Spleen (tissue), 11 donors: ENCODE data around the gene PTPRC. TPM values are rescaled to one million over a fixed set of nuclear protein-coding genes. Genes with fewer than 3 reads are reported as not detected.
A peak's percentile ranks its signal among the peaks of the same experiment; 100 is the strongest.

Experiments used
- DNase-seq: peaks from one replicate; pipeline ENCODE4 v3.0.0-alpha.2; 2020
- H3K27ac ChIP-seq, 8 donors: fragments of 200-600 bp; sonication (generic) in 7 of 8; 1 replicate in 4 of 8; 2 replicates in 4 of 8; pipeline versions ENCODE4 v1.5.0 to v1.8.0; 2016 to 2021; ENCODE audit warnings: inconsistent platforms in 4 of 8, mild to moderate bottlenecking in 4 of 8, moderate library complexity in 1 of 8
- H3K27me3 ChIP-seq, 7 donors: fragments of 200-600 bp; sonication (generic) in 6 of 7; replicated peaks in 1 of 7; 1 replicate in 4 of 7; 2 replicates in 3 of 7; pipeline versions ENCODE4 v1.5.0 to v1.8.0; 2016 to 2021; ENCODE audit warnings: inconsistent platforms in 3 of 7, mild to moderate bottlenecking in 1 of 7
- H3K36me3 ChIP-seq, 6 donors: fragments of 200-600 bp; sonication (generic) in 5 of 6; 1 replicate in 4 of 6; 2 replicates in 2 of 6; pipeline versions ENCODE4 v1.5.0 to v1.8.0; 2016 to 2021; ENCODE audit warnings: inconsistent platforms in 2 of 6
- H3K4me1 ChIP-seq, 6 donors: fragments of 200-600 bp; sonication (generic) in 5 of 6; 1 replicate in 3 of 6; 2 replicates in 3 of 6; pipeline versions ENCODE4 v1.5.0 to v1.8.0; 2016 to 2021; ENCODE audit warnings: inconsistent platforms in 3 of 6
- H3K4me3 ChIP-seq, 8 donors: fragments of 200-600 bp; sonication (generic) in 7 of 8; 1 replicate in 4 of 8; 2 replicates in 4 of 8; pipeline versions ENCODE4 v1.5.0 to v1.8.0; 2016 to 2021; ENCODE audit warnings: inconsistent platforms in 4 of 8, mild to moderate bottlenecking in 4 of 8, moderate library complexity in 2 of 8
- H3K9me3 ChIP-seq, 8 donors: fragments of 200-600 bp; sonication (generic) in 7 of 8; 1 replicate in 4 of 8; 2 replicates in 4 of 8; pipeline versions ENCODE4 v1.5.0 to v1.8.0; 2016 to 2021; ENCODE audit warnings: inconsistent platforms in 4 of 8
- CTCF ChIP-seq, 11 experiments: fragments of 200-600 bp in 7 of 11; fragments of 450-650 bp in 4 of 11; sonication (generic) in 4 of 11; IDR thresholded peaks in 8 of 11; conservative IDR thresholded peaks in 3 of 11; 1 replicate in 7 of 11; 2 replicates in 4 of 11; pipeline versions ENCODE4 v1.4.0 to v1.8.0; 2016 to 2021; ENCODE audit warnings: antibody characterized with exemption in 11 of 11, inconsistent platforms in 4 of 11, mild to moderate bottlenecking in 1 of 11
- POLR2A ChIP-seq, 3 donors: fragments of 450-650 bp; IDR thresholded peaks; one replicate each; pipeline ENCODE4 v1.5.1; 2017; ENCODE audit warnings: antibody characterized with exemption in 3 of 3, mild to moderate bottlenecking in 1 of 3
- POLR2AphosphoS5 ChIP-seq, 3 donors: sonication (generic); formaldehyde crosslinking; IDR thresholded peaks; one replicate each; pipeline ENCODE4 v1.5.1; 2017; ENCODE audit warnings: antibody characterized with exemption in 3 of 3
- WGBS, 5 donors: extraction: QIAGEN DNeasy Blood & Tissue Kit in 3 of 5; methylation state at CpG; one replicate each; pipeline versions ENCODE4 v1.1.5 to v1.1.7; 2013 to 2018; 5-methylcytosine and 5-hydroxymethylcytosine counted together
- intact Hi-C: fragments of 100-400 bp; cut with DNase I; formaldehyde crosslinking; loops from one replicate; pipeline ENCODE4 v1.15.0; 2023; ENCODE audit warnings: low total_unique reads
- polyA plus RNA-seq, 3 donors: library from polyadenylated mRNA; stranded (reverse); fragments of 200-250 nt; gene quantifications; one replicate each; pipeline ENCODE4 v1.2.1, GENCODE V29; 2013
- total RNA-seq, 7 donors: library from RNA; depleted of rRNA in 3 of 7; stranded (reverse); fragments of >200 nt in 3 of 7; fragmentation: NEBNext Ultra II Directional in 4 of 7; extraction: Animal tissue kit (Norgen Biotek cat#: 25700) in 4 of 7; gene quantifications; one replicate each; pipeline versions ENCODE4 v1.1.0 to v1.2.1, GENCODE V29; 2016 to 2021
- donor health status: healthy with polysubstance abuse.
- donor health status: DM: no; HTN: no; CAD: no; lungs with moderate emphysema.
- donor health status: DM: no; HTN: no; CAD: no.
- donor health status: Bipolar disorder and iron deficiency.
- donor health status: healthy.
- donor health status: DM: no; HTN: no; CAD: no.
- donor health status: DM: yes; HTN: yes; CAD: no.

Gene PTPRC
- total and polyA plus RNA-seq, 10 donors: 79.2 to 716 (median 476) TPM

GRCh38 chr1:198754670-198755069, 115.8 kb downstream of the PTPRC start:
- no peaks in the 10 kb centered on the region for H3K9me3 ChIP-seq
- peaks cover 0 to 24% (median 3%) of the 10 kb centered on the region in 6 donors for H3K4me1 ChIP-seq
- no peak for TF ChIP-seq CTCF (IDR thresholded peaks at IDR 0.05 in 8 of 11, conservative IDR thresholded peaks at IDR 0.05 in 3 of 11)
- TF ChIP-seq POLR2AphosphoS5 (IDR thresholded peaks at IDR 0.05): peak in 1 of 3 donors; percentile 53
- intact Hi-C loops: loop anchor here (10.0 kb wide), 1 partner anchor 360 kb away; no protein-coding TSS in a partner anchor
- DNase-seq: no peak
- H3K36me3 ChIP-seq: peaks cover 0 to 75% (median 63%) of the 10 kb centered on the region in 6 donors
- no peaks in the 10 kb centered on the region for H3K27me3 ChIP-seq
- peak overlapping the region in 3 of 8 donors; percentile 1 to 42 (median 3) for H3K27ac ChIP-seq
- 83 to 92% (median 91%) methylated on average over 1 of the region's 1 CpG for WGBS, 5 donors
- H3K4me3 ChIP-seq: no peak overlapping the region

- no peak for DNase-seq
- no peaks in the 10 kb centered on the region for H3K27me3 ChIP-seq
- no peak overlapping the region for H3K4me3 ChIP-seq
- H3K9me3 ChIP-seq: no peaks in the 10 kb centered on the region
- peaks cover 0 to 65% (median 54%) of the 10 kb centered on the region in 6 donors for H3K36me3 ChIP-seq
- H3K4me1 ChIP-seq: peaks cover 0 to 24% (median 3%) of the 10 kb centered on the region in 6 donors
- intact Hi-C loops: loop anchor here (10.0 kb wide), 1 partner anchor 359 kb away; no protein-coding TSS in a partner anchor
- H3K27ac ChIP-seq: peak overlapping the region in 3 of 8 donors; percentile 4 to 34 (median 5)
- TF ChIP-seq CTCF (IDR thresholded peaks at IDR 0.05 in 8 of 11, conservative IDR thresholded peaks at IDR 0.05 in 3 of 11): no peak
- no peak for TF ChIP-seq POLR2AphosphoS5 (IDR thresholded peaks at IDR 0.05)
- no peak for TF ChIP-seq POLR2A (IDR thresholded peaks at IDR 0.05)
- WGBS, 5 donors: 74 to 88% (median 87%) methylated on average over 2 of the region's 2 CpGs
These were observed 116.9 kb downstream of the PTPRC start for GRCh38 chr1:198755715-198756114.

GRCh38 chr1:198756470-198756869, 117.6 kb downstream of the PTPRC start:
- TF ChIP-seq CTCF (IDR thresholded peaks at IDR 0.05 in 8 of 11, conservative IDR thresholded peaks at IDR 0.05 in 3 of 11) (peak in 3 of 11 experiments; percentile 8 to 18 (median 10)), POLR2A (IDR thresholded peaks at IDR 0.05) (no peak)
- no peak overlapping the region for H3K27ac ChIP-seq
- intact Hi-C loops: loop anchor here (10.0 kb wide), 1 partner anchor 358 kb away; no protein-coding TSS in a partner anchor
- peaks cover 0 to 28% (median 3%) of the 10 kb centered on the region in 6 donors for H3K4me1 ChIP-seq
- DNase-seq: no peak
- no peak overlapping the region for H3K4me3 ChIP-seq
- peaks cover 0 to 57% (median 47%) of the 10 kb centered on the region in 6 donors for H3K36me3 ChIP-seq
- H3K27me3 ChIP-seq: no peaks in the 10 kb centered on the region
- no peaks in the 10 kb centered on the region for H3K9me3 ChIP-seq

- H3K27ac ChIP-seq: no peak overlapping the region
- H3K9me3 ChIP-seq: no peaks in the 10 kb centered on the region
- no peak for TF ChIP-seq POLR2A (IDR thresholded peaks at IDR 0.05)
- peak in 1 of 3 donors; percentile 15 for TF ChIP-seq POLR2AphosphoS5 (IDR thresholded peaks at IDR 0.05)
- H3K27me3 ChIP-seq: no peaks in the 10 kb centered on the region
- 85 to 94% (median 91%) methylated on average over 4 of the region's 4 CpGs for WGBS, 5 donors
- intact Hi-C loops: no loop called here
- no peak for DNase-seq
- H3K36me3 ChIP-seq: peaks cover 0 to 2% (median 0%) of the 10 kb centered on the region in 6 donors
- H3K4me1 ChIP-seq: peaks cover 0 to 28% (median 0%) of the 10 kb centered on the region in 6 donors
- no peak overlapping the region for H3K4me3 ChIP-seq
These were observed 123.2 kb downstream of the PTPRC start for GRCh38 chr1:198761859-198762616.
